Hepatocyte (in vitro differentiated cells): ENCODE results near the gene MAP3K3.

ENCODE experiments used
- CTCF ChIP-seq: fragments of 200-600 bp; sonication (generic); IDR thresholded peaks from 2 replicates; pipeline ENCODE4 v1.5.1; 2016; ENCODE audit warnings: antibody characterized with exemption, mild to moderate bottlenecking; ENCODE audit not compliant: poor library complexity
- EZH2 ChIP-seq: fragments of 200-600 bp; sonication (generic); IDR thresholded peaks from 2 replicates; pipeline ENCODE4 v1.6.1; 2016; ENCODE audit warnings: antibody characterized with exemption, mild to moderate bottlenecking, borderline replicate concordance
- EZH2phosphoT487 ChIP-seq: fragments of 200-600 bp; sonication (generic); IDR thresholded peaks from one replicate; pipeline ENCODE4 v1.6.1; 2018; ENCODE audit warnings: antibody characterized with exemption, mild to moderate bottlenecking, low read depth, moderate library complexity; ENCODE audit not compliant: unreplicated experiment, severe bottlenecking

- no peak for TF ChIP-seq CTCF
- TF ChIP-seq EZH2: no peak
- TF ChIP-seq EZH2phosphoT487: no peak
These were observed 66.3 kb downstream of the MAP3K3 start for GRCh38 chr17:63688396-63689020.
